NCI-H1105 treated with DMSO at 0.1 percent for 48 hours (cell line): ENCODE data around the gene SPC24.
"Not testable (repeated sequence)": the region's sequence is repeated elsewhere in the genome, so short reads cannot be mapped to it uniquely, and the experiment has no call there.

Experiments used
- DNase-seq: peaks from one replicate; lab custom pipeline; 2025; lab: John Stamatoyannopoulos, UW

The SPC24 gene

GRCh38 chr19:11191934-11192333, 36.4 kb upstream of the SPC24 start:
- DNase-seq: no peak

DNA sequence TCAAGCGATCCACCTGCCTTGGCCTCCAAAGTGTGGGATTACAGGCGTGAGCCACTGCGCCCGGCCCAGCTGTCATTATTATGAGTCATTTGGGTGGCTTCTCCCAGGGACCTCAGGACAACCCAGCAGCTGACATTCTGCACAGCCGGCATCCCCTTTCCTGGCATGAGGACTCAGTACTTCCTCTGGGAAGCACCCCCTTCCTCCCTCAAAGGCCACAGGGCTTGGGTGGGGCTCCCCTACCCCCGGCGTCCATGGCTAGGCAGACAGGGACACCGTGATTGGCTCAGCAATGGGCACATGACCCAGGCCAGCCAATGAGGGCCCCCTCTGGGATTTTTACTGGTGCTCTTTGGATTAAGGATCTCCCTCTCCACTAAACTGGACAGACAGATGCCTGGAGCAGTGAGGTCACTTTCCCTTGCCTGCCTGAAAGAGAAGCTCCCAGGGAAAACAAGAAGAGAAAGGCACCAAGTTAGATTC, 35.7 kb upstream of the SPC24 start:
- DNase-seq: no peak

- no peak for DNase-seq
These were observed 34.9 kb upstream of the SPC24 start for GRCh38 chr19:11190501-11190900.

DNA sequence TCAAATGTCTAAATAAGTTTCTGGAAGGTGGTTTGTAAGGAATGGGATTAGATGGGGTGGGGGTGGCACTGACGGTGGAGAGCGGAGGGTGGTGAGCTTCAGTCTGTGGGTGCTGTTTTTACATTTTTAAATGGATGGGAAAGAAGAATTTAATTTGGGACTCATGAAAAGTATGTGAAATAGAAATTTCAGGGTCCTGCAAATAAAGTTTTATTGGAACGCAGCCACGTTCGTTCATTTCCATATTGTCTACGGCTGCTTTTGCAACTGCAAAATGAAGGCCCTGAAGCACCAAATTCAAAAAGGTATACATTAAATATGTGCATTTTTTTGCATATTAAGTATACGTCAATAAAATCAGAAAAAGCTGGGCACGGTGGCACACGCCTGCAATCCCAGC, 31.9 kb upstream of the SPC24 start:
- DNase-seq: no peak

- DNase-seq: no peak
These were observed 27.4 kb upstream of the SPC24 start for GRCh38 chr19:11182994-11183393.

DNA sequence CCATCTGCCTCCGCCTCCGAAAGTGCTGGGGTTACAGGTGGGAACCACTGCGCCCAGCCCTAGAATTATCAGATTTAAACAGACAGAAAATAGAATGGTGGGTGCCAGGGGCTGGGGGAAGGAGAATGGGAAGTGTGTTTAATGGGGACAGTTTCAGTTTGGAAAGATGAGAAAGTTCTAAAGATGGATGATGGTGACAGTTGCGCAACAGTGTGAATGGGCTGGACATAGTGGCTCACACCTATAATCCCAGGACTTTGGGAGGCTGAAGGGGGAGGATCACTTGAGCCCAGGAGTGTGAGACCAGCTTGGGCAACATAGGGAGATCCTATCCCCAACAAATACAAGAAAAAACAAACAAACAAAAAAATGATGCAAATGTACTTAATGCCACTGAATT, 25.9 kb upstream of the SPC24 start:
- no peak for DNase-seq

DNA sequence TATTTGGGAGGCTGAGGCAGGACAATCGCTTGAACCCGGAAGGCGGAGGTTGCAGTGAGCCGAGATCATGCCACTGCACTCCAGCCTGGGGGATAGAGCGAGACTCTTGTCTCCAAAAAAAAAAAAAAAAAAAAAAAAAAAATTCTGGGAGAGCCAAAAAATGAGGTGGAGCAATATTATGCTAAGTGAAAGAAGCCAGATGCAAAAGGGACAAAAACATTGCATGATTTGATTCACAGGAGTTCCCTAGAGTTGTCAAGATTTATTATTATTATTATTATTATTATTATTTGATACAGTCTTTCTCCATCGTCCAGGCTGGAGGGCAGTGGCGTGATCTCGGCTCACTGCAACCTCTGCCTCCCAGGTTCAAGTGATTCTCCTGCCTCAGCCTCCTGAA, 25.4 kb upstream of the SPC24 start:
- not testable (repeated sequence) for DNase-seq

GRCh38 chr19:11180346-11180745, 24.8 kb upstream of the SPC24 start:
- DNase-seq: no peak

DNA sequence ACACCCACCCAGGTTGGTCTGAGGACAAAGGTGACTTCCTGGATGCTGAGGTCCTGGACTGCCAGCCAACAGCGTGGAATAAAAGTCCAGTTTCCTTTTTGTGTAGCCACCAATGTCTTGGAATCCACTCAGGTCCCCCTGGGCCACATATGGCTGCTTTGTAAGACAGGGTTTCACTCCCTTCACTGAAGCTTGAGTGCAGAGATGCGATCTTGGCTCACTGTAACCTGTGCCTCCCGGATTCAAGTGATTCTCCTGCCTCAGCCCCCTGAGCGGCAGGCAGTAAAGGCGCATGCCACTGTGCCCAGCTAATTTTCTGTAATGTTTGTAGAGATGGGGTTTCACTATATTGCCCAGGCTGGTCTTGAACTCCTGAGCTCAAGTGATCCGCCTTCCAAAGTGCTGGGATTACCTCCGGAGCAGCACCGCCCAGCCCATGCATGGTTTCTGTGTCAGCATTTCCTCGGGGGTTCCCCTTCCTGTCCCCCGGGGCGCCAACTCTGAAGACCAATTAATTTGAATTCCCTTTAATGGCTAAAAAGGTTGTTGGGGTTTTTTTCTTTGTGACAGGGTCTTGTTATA, 24.2 kb upstream of the SPC24 start:
- no peak for DNase-seq

DNA sequence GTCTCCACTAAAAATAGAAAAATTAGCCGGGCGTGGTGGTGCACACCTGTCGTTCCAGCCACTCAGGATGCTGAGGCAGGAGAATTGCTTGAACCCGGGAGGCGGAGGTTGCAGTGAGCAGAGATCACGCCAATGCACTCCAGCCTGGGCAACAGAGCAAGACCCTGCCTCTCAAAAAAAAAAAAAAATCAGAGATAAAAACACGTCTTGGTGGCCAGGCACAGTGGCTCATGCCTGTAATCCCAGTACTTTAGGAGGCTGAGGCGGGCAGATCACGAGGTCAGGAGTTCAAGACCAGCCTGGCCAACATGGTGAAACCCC, 23.5 kb upstream of the SPC24 start:
- not testable (repeated sequence) for DNase-seq

- DNase-seq: no peak
These were observed 22.0 kb upstream of the SPC24 start for GRCh38 chr19:11177592-11177991.

DNA sequence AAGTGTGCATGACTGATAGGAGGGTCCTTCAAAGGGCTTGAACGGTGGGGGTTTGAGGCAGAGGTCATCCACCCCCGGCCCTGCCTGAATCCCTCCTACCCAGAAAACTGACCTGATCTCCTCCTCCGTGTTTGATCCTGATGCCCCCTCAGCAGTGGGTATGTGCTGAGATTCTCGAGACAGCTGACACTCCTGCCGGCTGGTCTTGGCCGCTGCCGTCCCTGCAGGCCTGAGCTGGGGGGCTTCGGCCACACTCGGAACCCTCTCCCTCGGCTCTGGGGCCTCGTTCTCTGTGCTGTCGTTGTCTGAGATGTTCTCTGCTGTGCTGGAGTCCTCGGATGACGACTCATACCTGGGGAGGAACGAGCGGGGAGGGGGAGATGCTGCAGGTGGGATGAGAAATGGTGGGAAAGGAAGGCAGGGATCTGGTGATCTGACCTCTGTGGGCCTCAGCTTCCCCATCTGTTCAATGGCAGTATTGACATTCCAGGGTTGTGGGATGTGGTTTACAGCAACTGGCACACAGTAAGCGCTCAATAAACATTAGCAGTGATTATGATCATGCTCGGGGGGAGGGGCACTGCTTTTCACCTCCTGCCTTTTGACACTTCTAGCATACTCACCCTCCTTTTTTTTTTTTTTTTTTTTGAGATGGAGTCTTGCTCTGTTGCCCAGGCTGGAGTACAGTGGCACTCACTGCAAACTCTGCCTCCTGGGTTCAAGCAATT, 21.0 kb upstream of the SPC24 start:
- DNase-seq: no peak

GRCh38 chr19:11175920-11176319, 20.3 kb upstream of the SPC24 start:
- no peak for DNase-seq

- DNase-seq: no peak
These were observed 18.8 kb upstream of the SPC24 start for GRCh38 chr19:11174336-11174735.

DNA sequence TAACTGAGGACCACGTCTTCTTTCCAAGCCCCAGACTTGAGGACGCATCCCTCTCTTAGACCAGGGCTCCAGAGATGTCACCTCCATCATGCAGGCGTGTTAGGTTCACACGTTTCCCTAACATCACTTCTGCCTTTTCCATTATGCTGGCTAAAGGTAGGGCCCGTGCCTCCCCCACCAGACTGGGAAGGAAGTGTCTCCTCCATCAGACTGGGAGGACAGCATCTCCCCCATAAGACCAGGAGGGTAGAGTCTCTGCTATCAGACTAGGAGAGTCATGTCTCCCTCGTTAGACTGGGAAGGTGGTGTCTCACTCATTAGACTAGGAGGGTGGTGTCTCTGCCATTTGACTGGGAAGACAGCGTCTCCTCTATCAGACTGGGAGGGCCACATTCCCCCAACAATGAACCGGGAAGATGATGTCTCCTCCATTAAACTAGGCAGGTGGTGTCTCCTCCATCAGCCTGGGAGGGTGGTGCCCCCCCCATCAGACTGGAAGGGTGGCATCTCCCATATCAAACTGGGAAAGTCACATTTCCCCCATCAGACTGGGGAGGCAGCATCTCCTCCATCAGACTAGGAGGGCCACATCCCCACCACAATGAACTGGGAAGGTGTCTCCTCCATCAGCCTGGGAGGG, 18.1 kb upstream of the SPC24 start:
- no peak for DNase-seq

GRCh38 chr19:11172576-11172975, 17.0 kb upstream of the SPC24 start:
- no peak for DNase-seq

DNA sequence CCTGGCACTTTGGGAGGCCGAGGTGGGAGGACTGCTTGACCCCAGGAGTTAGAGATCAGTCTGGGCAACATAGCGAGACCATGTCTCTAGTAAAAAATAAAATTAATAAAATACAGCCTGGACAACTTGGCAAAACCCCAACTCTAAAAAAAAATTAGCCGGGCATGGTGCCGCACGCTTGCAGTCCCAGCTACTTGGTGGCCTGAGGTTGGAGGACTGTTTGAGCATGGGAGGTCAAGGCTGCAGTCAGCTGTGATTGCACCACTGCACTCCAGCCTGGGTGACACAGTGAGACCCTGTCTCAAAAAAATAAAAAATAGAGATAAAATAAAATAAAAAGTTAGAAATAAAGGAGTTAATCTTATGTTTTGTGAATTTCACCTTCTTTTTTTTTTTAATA, 15.6 kb upstream of the SPC24 start:
- no peak for DNase-seq

GRCh38 chr19:11169896-11170678, 14.5 kb upstream of the SPC24 start:
- no peak for DNase-seq

GRCh38 chr19:11168568-11168967, 13.0 kb upstream of the SPC24 start:
- DNase-seq: no peak

GRCh38 chr19:11166281-11167142, 10.9 kb upstream of the SPC24 start:
- no peak for DNase-seq

GRCh38 chr19:11165486-11166030, 10.0 kb upstream of the SPC24 start:
- DNase-seq: no peak
